ENCODE data around the gene NEDD4L. TPM values are rescaled to one million over a fixed set of nuclear protein-coding genes. Genes with fewer than 3 reads are reported as not detected.

NEDD4L gene
- total RNA-seq, 2 experiments from 2014 or later = 3.2 to 3.3 TPM

GRCh38 chr18:58335821-58336220 is 291.8 kb downstream of the NEDD4L start:
- Histone ChIP-seq H3K9me2 (ENCODE audit: insufficient read depth, low read length) (no peaks in the 10 kb centered on the region), H3K27ac (ENCODE audit: low read depth, low read length, poor library complexity, severe bottlenecking) (no peak overlapping the region), H3K4me1 (ENCODE audit: insufficient read depth, low read length, poor library complexity, severe bottlenecking) (no peaks in the 10 kb centered on the region), H3K36me3 (ENCODE audit: insufficient read depth, low read length) (no peaks in the 10 kb centered on the region), H3K9me3 (ENCODE audit: low read length) (no peaks in the 10 kb centered on the region), H4K20me1 (ENCODE audit: insufficient read depth, low read length) (no peaks in the 10 kb centered on the region), H3K4me3 (ENCODE audit: low read depth, low read length, poor library complexity, severe bottlenecking) (no peak overlapping the region), H3K4me2 (ENCODE audit: low read length) (no peak overlapping the region), H3K79me2 (ENCODE audit: insufficient read depth, low read depth, low read length) (no peaks in the 10 kb centered on the region), H2AFZ (ENCODE audit: low read length) (no peak overlapping the region)
- BruUV-seq (replicated peaks) = no TSS peak
- TF ChIP-seq EZH2phosphoT487 (IDR thresholded peaks at IDR 0.05; ENCODE audit: borderline replicate concordance, low read depth, low read length) (no peak), CTCF (conservative IDR thresholded peaks at IDR 0.05; ENCODE audit: low read length) (no peak)
- POLR2A ChIA-PET = interaction anchor here (0.6 kb wide), 1 partner anchor 1167 kb away, joined by 3 read pairs; no protein-coding TSS in a partner anchor
- DNase-seq (ENCODE audit: low spot score) = no peak
- CTCF ChIA-PET (ENCODE audit: unreplicated experiment) = no interaction called here
- intact Hi-C loops (cut with micrococcal nuclease; ENCODE audit: unreplicated experiment) = no loop called here

- no peaks in the 10 kb centered on the region for H3K9me3 ChIP-seq (ENCODE audit: low read length)
- H2AFZ ChIP-seq (ENCODE audit: low read length) = no peak overlapping the region
- no peak for DNase-seq (ENCODE audit: low spot score)
- CTCF ChIA-PET (ENCODE audit: unreplicated experiment) = no interaction called here
- no peaks in the 10 kb centered on the region for H3K79me2 ChIP-seq (ENCODE audit: insufficient read depth, low read depth, low read length)
- H3K4me1 ChIP-seq (ENCODE audit: insufficient read depth, low read length, poor library complexity, severe bottlenecking) = no peaks in the 10 kb centered on the region
- H3K36me3 ChIP-seq (ENCODE audit: insufficient read depth, low read length) = no peaks in the 10 kb centered on the region
- intact Hi-C loops (cut with micrococcal nuclease; ENCODE audit: unreplicated experiment) = no loop called here
- H3K9me2 ChIP-seq (ENCODE audit: insufficient read depth, low read length) = no peaks in the 10 kb centered on the region
- no peaks in the 10 kb centered on the region for H4K20me1 ChIP-seq (ENCODE audit: insufficient read depth, low read length)
- POLR2A ChIA-PET = no interaction called here
- no TSS peak for BruUV-seq (replicated peaks)
- H3K4me3 ChIP-seq (ENCODE audit: low read depth, low read length, poor library complexity, severe bottlenecking) = no peak overlapping the region
- TF ChIP-seq EZH2phosphoT487 (IDR thresholded peaks at IDR 0.05; ENCODE audit: borderline replicate concordance, low read depth, low read length) = no peak
- TF ChIP-seq CTCF (conservative IDR thresholded peaks at IDR 0.05; ENCODE audit: low read length) = no peak
- no peak overlapping the region for H3K4me2 ChIP-seq (ENCODE audit: low read length)
- H3K27ac ChIP-seq (ENCODE audit: low read depth, low read length, poor library complexity, severe bottlenecking) = no peak overlapping the region
Observed at GRCh38 chr18:58336605-58337004, 292.6 kb downstream of the NEDD4L start.

GRCh38 chr18:58337285-58337684 is 293.3 kb downstream of the NEDD4L start:
- Histone ChIP-seq H3K9me2 (ENCODE audit: insufficient read depth, low read length) (no peaks in the 10 kb centered on the region), H4K20me1 (ENCODE audit: insufficient read depth, low read length) (no peaks in the 10 kb centered on the region), H3K27ac (ENCODE audit: low read depth, low read length, poor library complexity, severe bottlenecking) (no peak overlapping the region), H3K4me1 (ENCODE audit: insufficient read depth, low read length, poor library complexity, severe bottlenecking) (no peaks in the 10 kb centered on the region), H3K4me3 (ENCODE audit: low read depth, low read length, poor library complexity, severe bottlenecking) (no peak overlapping the region), H3K36me3 (ENCODE audit: insufficient read depth, low read length) (no peaks in the 10 kb centered on the region), H2AFZ (ENCODE audit: low read length) (no peak overlapping the region), H3K9me3 (ENCODE audit: low read length) (no peaks in the 10 kb centered on the region), H3K79me2 (ENCODE audit: insufficient read depth, low read depth, low read length) (no peaks in the 10 kb centered on the region), H3K4me2 (ENCODE audit: low read length) (no peak overlapping the region)
- DNase-seq (ENCODE audit: low spot score) = no peak
- intact Hi-C loops (cut with micrococcal nuclease; ENCODE audit: unreplicated experiment) = no loop called here
- no peak for TF ChIP-seq CTCF (conservative IDR thresholded peaks at IDR 0.05; ENCODE audit: low read length)
- TF ChIP-seq EZH2phosphoT487 (IDR thresholded peaks at IDR 0.05; ENCODE audit: borderline replicate concordance, low read depth, low read length) = no peak
- no TSS peak for BruUV-seq (replicated peaks)
- CTCF ChIA-PET (ENCODE audit: unreplicated experiment) = no interaction called here
- POLR2A ChIA-PET = no interaction called here

Measured in OCI-LY7 (cell line).